SU-DHL-6 (cell line): ENCODE results near the gene NACC2.

Source experiments
- CTCF ChIP-seq: fragments of 200-600 bp; sonication (generic); IDR thresholded peaks from one replicate; pipeline ENCODE4 v1.5.1; 2017; ENCODE audit warnings: antibody characterized with exemption, mild to moderate bottlenecking, low read length, moderate library complexity; ENCODE audit not compliant: insufficient read depth, poor library complexity, severe bottlenecking
- EZH2phosphoT487 ChIP-seq: fragments of 200-600 bp; sonication (generic), shearing (Covaris generic); conservative IDR thresholded peaks from 2 replicates; pipeline ENCODE4 v1.6.1; 2018; ENCODE audit warnings: mild to moderate bottlenecking, antibody characterized with exemption, low read length, moderate library complexity, mixed read lengths

DNA sequence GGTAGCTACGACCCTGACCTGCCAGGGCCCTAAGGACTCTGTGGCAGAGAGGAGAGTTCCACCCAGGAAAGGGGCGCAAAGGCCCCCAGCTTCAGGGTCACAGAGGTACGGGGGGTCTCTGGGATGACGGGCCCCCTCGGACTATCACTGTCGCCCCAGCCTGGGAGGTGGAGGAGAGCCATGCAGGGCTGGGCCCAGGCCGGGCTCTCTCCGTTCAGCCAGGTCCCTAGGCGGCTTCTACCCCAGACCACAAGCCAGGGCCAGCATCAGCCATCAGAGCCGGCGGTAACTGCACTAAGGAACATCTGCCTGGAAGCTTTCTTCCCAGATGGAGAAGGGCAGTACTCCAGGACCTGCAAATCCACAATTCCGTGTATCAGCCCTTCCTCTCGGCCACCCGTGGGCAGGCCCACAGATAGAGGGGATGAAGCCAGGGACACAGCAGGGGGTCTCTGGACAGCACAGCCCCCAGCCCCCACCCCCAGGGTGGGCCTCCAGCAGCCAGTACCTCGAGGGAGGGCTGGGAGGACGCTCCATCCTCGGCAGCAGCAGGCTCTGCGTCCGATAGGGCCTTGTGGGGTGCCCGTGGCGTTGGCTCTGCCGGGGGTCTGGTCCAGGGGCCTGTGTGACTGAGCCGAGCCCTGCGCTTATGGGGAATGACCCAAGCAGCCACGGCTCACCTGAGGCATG, 38.4 kb downstream of the NACC2 start:
- TF ChIP-seq CTCF = no peak
- TF ChIP-seq EZH2phosphoT487 = no peak
